ENCODE results near the gene COL4A1.

Gene COL4A1

GRCh38 chr13:110217085-110217484 is 89.9 kb downstream of the COL4A1 start:
- DNase-seq (ENCODE audit: low read depth), result no peak

DNA sequence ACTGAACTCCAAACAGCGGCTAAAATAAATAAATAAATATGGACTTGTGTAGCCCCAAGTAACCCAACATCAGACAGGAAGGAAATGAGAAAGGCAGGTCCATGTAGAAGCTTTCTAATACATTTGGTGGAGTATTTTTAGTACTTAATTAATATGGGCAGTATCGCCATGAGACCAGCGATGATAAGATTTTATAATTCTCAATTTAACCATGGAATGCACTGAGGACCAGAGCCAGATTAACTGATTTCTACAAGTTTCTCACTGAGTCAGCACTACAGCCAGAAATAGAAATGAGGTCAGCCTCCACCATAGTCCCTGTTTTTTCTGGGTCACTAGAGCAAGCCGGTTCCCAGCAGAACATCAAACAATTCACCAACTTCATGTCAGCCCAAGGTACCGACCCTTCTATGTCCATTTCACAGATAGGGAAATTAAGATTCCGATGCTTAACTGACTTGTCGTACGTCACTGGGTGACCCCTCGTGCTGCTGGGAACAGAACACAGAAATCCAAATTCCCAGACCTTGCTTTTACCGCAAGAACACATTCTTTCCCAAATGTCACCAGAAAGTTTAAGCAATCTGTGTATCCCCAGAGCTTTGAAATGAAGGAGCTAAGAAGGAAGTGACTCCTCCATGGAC is 90.4 kb downstream of the COL4A1 start:
- DNase-seq (ENCODE audit: low read depth), result no peak

DNA sequence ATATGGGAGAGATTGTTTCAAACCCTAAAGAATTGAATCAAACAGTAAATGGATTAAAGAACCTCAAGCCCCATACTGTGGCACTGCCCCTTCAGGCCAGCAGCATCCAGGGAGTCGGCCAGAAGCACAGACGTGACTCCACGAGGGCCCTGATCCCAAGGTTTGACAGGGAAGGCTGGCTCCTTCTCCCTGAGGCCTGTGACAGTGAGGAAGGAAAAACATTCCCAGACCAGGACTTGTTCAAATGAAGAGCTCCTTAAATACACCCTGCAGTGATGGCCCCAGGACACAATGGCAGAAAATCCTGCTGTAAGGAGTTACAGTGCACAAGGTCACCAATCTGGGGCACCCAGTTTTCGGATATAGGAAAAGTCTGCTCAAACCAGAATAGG is 91.0 kb downstream of the COL4A1 start:
- DNase-seq (ENCODE audit: low read depth), result no peak

- DNase-seq (ENCODE audit: low read depth), result no peak
Observed at GRCh38 chr13:110215606-110216005, 91.4 kb downstream of the COL4A1 start.

DNA sequence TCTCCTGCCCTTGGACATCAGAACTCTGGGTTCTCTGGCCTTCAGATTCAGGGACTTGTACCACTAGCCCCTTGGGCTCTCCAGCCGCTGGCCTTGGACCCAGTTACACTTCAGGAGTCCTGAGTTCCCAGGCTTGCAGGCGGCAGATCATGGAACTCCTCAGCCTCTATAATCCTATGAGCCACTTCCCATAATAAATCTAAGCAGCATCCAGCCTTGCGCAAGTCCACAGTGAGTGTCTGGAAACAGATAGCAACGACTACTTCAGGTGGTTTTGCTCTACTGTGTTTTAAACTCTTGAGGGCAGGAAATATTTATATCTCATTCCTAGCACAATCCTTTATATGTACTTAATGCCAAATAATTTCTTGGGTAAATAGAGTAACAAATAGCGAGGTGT is 92.3 kb downstream of the COL4A1 start:
- no peak for DNase-seq (ENCODE audit: low read depth)

GRCh38 chr13:110213461-110214074 is 93.4 kb downstream of the COL4A1 start:
- DNase-seq (ENCODE audit: low read depth), result no peak

DNA sequence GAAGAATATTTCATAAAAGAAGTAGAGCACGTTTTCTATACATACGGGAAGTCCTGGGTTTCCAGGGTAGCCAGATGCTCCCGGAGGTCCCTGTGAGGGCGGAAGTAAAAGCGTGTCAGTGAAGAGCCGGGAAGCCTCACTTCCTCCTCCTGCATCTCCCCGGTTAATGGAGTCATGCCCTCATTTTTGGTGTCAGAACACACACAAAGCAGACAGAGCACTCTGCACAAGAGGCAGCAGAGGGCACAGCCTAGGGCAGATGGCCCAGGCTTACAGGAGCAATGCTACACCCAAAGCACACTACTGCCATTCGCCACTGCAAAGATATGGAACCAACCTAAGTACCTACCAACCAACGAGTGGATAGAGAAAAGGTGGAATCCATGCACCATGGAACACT is 94.4 kb downstream of the COL4A1 start:
- no peak for DNase-seq (ENCODE audit: low read depth)

GRCh38 chr13:110211735-110212134 is 95.2 kb downstream of the COL4A1 start:
- no peak for DNase-seq (ENCODE audit: low read depth)

GRCh38 chr13:110211046-110211445 is 95.9 kb downstream of the COL4A1 start:
- DNase-seq (ENCODE audit: low read depth), result no peak

DNA sequence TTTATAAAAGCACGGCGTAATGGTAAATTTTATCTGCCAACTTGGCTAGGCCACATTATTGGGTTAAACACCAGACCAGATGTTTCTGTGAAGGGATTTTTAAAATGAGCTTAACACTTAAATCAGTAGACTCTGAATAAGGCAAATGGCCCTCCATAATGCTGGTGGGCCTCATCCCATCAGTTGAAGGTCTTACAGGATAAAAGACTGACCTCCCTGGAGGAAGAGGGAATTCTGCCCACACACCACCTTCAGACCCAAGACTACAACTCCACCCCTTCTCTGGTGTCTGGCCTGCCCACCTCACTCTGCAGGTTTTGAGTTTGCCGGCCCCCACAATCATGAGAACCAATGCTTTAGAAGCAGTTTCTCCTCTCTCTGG is 96.4 kb downstream of the COL4A1 start:
- DNase-seq (ENCODE audit: low read depth), result no peak

DNA sequence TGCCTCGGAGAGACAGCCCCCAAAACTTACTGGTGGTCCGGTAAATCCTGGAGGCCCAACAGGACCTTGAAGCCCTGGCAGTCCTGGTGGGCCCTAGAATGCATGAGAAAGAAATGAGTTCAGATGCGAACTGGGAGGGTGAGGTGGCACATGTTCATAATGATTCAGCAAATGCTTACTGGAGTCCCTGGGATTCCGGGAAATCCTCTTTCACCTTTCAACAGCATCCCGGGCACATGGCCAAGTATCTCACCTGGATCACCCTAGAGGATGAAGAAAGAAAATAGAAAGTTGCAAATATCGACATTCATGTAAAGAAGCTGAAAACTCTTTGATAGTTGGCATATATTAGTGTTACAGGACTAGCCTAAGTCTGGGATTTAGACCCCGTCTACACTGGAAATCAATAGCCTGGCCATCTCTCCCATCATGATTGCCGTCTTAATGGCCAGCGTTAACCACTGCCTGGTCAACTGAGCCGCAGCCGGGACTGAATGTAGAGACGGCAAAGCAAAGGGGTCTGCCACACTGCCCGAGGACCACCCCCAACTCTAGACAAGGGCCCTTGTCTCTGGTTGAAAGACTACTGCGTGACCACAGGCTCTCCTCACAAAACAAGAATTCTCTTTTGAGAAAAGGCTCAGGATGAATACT is 96.9 kb downstream of the COL4A1 start:
- no peak for DNase-seq (ENCODE audit: low read depth)

DNA sequence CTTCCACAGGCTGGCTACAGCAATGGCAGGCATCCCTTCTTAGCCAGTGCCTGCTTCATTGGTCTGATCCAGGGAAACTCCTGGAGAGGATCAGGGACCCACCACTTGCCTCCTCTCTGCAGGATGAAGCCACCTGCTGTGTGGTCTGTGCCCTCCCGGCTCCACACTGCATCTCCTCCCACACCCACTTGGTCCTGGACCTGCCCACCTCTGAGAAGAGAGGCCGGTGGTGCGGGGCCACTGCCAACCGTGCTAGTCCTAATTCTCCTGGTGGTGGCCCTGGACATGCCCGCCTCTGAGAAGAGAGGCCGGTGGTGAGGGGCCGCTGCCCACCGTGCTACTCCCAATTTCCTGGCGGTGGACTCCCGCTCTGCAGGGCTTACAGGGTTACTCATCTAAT is 98.8 kb downstream of the COL4A1 start:
- no peak for DNase-seq (ENCODE audit: low read depth)

GRCh38 chr13:110206996-110207395 is 100.0 kb downstream of the COL4A1 start:
- no peak for DNase-seq (ENCODE audit: low read depth)

DNA sequence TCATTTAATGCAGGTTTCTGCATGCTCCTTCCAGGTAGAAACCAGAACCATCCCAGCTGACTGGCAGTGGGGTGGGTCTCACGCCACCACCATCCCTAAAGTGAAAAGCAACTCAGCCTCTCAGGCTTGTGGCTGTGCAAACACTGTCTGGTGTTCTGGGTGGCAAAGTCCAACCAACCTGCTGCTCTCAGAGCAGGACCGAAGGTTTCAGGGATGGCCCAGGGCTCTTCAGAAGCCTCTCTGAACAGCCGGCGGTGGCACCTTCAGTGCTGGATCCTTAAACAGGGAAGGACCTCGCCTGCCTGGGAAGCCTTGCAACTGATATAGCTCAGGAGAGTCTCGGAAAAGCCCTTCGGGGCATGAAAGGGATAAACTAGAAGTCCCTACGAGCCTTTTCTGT is 100.8 kb downstream of the COL4A1 start:
- DNase-seq (ENCODE audit: low read depth), result no peak

DNA sequence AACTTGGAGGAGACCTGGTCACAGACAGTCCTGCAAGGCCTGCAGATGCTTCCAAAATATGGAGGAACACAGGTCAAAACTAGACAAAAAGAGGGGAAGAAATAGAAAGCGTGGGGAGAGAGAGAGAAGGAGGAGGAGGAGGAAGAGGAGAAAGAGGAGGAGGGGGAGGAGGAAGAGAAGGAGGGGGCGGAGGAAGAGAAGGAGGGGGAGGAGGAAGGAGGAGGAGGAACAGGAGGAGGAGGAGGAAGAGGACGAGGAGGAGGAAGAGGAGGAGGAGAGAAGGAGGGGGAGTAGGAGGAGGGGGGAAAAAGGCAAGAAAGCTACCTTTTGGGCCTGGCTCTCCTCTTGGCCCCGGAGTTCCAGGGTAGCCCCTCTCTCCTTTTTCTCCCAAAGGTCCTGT is 105.8 kb downstream of the COL4A1 start:
- DNase-seq (ENCODE audit: low read depth), result no peak

DNA sequence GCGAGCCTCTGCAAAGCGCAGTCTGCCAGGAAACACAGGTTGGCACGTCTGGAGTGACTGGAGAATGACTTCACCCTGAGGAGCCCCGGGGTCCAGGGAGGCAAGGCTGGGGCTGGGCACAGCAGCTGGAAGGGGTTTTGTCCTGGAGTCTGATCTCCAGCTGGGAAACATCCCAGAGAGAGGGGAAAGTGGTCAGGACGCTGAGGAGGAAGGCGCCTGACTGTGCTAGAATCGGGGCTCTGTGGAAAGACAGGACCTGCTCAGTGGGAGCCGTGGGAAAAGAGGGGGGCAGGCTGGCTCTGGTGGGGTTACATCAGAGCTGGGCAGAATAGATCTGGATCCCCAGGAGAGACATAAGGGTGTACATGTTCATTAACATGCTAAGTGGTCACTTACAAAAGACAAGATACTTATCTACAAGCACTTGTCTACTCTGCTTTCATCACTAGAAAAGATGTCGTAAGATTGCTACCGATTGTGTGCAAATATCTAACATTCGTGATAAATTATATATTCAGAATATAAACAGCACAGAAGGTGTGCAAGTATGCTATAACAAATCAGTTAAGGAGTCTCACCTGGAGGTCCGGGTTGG is 106.6 kb downstream of the COL4A1 start:
- no peak for DNase-seq (ENCODE audit: low read depth)

- DNase-seq (ENCODE audit: low read depth), result no peak
Observed at GRCh38 chr13:110199046-110199831, 107.7 kb downstream of the COL4A1 start.

DNA sequence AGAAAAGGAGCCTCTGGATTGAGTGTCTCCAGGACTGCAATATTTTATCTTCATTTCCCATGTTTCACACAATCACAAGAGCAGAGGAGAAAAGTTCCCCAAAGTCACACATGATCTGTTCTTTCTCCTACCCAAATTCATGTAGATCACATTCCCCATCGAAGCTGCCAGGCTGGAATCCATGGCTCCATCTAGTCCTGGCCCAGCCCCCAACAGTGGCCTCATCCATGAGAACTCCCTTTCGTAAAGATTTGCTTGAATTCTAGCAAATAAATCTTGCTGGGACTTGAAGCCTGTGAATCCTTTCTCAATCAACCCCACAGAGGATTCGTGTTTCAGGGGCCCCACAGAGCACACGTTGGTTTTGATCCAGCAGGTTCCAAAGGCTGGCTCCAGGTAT is 109.5 kb downstream of the COL4A1 start:
- DNase-seq (ENCODE audit: low read depth), result no peak

GRCh38 chr13:110197026-110197425 is 109.9 kb downstream of the COL4A1 start:
- DNase-seq (ENCODE audit: low read depth), result no peak

- DNase-seq (ENCODE audit: low read depth), result no peak
Observed at GRCh38 chr13:110195547-110196485, 111.1 kb downstream of the COL4A1 start.

GRCh38 chr13:110194451-110194850 is 112.5 kb downstream of the COL4A1 start:
- no peak for DNase-seq (ENCODE audit: low read depth)
